Subcutaneous adipose tissue (tissue), 4 donors: ENCODE results near the gene STX18. TPM values are rescaled to one million over a fixed set of nuclear protein-coding genes. Genes with fewer than 3 reads are reported as not detected.

Experiments used
- total RNA-seq, 4 donors: library from RNA; depleted of rRNA; stranded (reverse); fragments of >200 nt; gene quantifications; one replicate each; pipeline ENCODE4 v1.1.0, GENCODE V29; 2016
- TF ChIP-seq, protein P1 (sequence below): fragments of 450-650 bp; IDR thresholded peaks from one replicate; pipeline ENCODE4 v1.5.1; 2016; ENCODE audit warnings: low read depth, mild to moderate bottlenecking, control low read depth, antibody characterized with exemption, moderate library complexity

STX18 gene
- total RNA-seq, 4 donors from 2014 or later = 17.0 to 29.2 (median 21.6) TPM

DNA sequence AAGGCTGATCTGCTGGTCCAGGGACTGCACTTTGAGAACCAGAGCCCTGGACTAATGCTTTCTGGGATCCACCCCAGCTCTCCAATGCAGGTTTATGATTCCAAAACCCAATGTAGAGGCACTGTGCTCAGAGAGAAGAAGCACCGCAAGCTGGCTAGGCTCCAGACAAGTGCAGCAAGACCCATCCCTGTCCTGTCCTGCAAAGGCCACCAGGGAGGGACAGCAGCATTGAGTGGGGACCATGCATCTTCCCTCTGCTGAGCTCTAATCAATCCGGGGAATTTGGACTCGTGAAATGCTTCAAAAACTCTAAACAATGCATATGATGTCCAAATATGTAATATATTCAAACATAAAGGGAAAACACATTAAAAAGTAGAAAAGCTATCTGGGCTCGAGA is 165.8 kb downstream of the STX18 start:
- TF ChIP-seq, protein P1, sequence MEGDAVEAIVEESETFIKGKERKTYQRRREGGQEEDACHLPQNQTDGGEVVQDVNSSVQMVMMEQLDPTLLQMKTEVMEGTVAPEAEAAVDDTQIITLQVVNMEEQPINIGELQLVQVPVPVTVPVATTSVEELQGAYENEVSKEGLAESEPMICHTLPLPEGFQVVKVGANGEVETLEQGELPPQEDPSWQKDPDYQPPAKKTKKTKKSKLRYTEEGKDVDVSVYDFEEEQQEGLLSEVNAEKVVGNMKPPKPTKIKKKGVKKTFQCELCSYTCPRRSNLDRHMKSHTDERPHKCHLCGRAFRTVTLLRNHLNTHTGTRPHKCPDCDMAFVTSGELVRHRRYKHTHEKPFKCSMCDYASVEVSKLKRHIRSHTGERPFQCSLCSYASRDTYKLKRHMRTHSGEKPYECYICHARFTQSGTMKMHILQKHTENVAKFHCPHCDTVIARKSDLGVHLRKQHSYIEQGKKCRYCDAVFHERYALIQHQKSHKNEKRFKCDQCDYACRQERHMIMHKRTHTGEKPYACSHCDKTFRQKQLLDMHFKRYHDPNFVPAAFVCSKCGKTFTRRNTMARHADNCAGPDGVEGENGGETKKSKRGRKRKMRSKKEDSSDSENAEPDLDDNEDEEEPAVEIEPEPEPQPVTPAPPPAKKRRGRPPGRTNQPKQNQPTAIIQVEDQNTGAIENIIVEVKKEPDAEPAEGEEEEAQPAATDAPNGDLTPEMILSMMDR = no peak

DNA sequence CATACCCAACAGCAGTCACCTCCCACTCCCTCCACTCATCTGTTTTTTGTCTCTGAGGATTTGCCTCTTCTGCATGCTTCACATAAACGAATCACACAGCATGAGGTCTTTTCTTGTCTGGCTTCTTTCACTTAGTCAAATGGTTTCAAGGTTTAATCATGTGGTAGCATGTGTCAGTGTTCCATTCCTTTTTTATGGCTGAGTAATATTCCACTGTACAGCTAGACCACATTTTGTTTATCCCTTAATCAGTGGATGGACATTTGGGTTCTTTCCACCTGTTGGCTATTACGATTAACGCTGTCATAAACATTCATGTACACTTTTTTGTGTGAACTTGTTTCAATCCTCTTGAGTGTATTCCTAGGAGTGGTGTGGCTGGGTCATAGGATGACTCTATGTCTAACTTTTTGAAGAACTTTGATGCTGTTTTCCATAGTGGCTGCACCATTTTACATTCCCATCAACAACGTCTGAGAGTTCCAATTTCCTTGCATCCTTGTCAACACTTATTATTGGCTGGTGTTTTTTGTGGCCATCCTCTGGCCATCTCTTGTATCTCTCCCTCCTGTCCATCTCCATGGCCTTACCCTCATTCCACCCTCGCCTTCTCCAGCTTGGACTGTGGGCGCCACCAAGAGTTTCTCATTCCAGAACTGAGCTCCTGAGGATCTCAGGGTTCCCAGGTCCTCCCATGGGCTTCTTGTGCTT is 167.3 kb downstream of the STX18 start:
- TF ChIP-seq, protein P1 = no peak

Other genes with a start within 250 kb of the STX18 start
- gene NSG1, start 154.9 kb downstream of the STX18 start, total RNA-seq = under 1 TPM in 2 of 4 donors, not detected in 2; 0.17 to 0.33 TPM